ENCODE data around the gene KISS1R. TPM values are rescaled to one million over a fixed set of nuclear protein-coding genes. Genes with fewer than 3 reads are reported as not detected.
"Not testable (repeated sequence)": the region's sequence is repeated elsewhere in the genome, so short reads cannot be mapped to it uniquely, and the experiment has no call there.

Gene KISS1R
- total RNA-seq, 3 donors from 2014 or later, result 0.15 to 0.33 TPM; not detected in 1

- TF ChIP-seq POLR2AphosphoS5 (IDR thresholded peaks at IDR 0.05), result no peak
- no peak for TF ChIP-seq POLR2A (IDR thresholded peaks at IDR 0.05)
- TF ChIP-seq CTCF (IDR thresholded peaks at IDR 0.05), result no peak
These were observed 27.4 kb upstream of the KISS1R start for GRCh38 chr19:889662-890295.

GRCh38 chr19:890831-891230 is 26.3 kb upstream of the KISS1R start:
- H3K27me3 ChIP-seq, result no peaks in the 10 kb centered on the region
- H3K9me3 ChIP-seq, result no peaks in the 10 kb centered on the region
- H3K4me3 ChIP-seq, result no peak overlapping the region
- no peak overlapping the region for H3K27ac ChIP-seq
- no peaks in the 10 kb centered on the region for H3K36me3 ChIP-seq
- H3K4me1 ChIP-seq, result no peaks in the 10 kb centered on the region
- intact Hi-C loops (cut with DNase I; ENCODE audit: low total_unique reads), result loop anchor here (5.0 to 10.0 kb wide), 2 partner anchors 324 to 751 kb away; no protein-coding TSS in a partner anchor
- DNase-seq (ENCODE audit: low spot score in 2 of 2), result no peak
- TF ChIP-seq POLR2A (IDR thresholded peaks at IDR 0.05) (no peak), CTCF (IDR thresholded peaks at IDR 0.05) (no peak), POLR2AphosphoS5 (IDR thresholded peaks at IDR 0.05) (no peak)

More at GRCh38 chr19:889662-890295, 27.4 kb upstream of the KISS1R start:
- no peak for DNase-seq (ENCODE audit: low spot score in 2 of 2)
- Histone ChIP-seq H3K36me3 (no peaks in the 10 kb centered on the region), H3K27ac (no peak overlapping the region), H3K27me3 (no peaks in the 10 kb centered on the region), H3K9me3 (no peaks in the 10 kb centered on the region), H3K4me1 (no peaks in the 10 kb centered on the region), H3K4me3 (no peak overlapping the region)
- intact Hi-C loops (cut with DNase I; ENCODE audit: low total_unique reads), result loop anchor here (5.0 to 10.0 kb wide), 2 partner anchors 325 to 753 kb away; no protein-coding TSS in a partner anchor

GRCh38 chr19:891421-892200 is 25.5 kb upstream of the KISS1R start:
- intact Hi-C loops (cut with DNase I; ENCODE audit: low total_unique reads), result loop anchor here (5.0 to 10.0 kb wide), 2 partner anchors 323 to 751 kb away; no protein-coding TSS in a partner anchor
- H3K36me3 ChIP-seq; H3K4me1 ChIP-seq; H3K27me3 ChIP-seq; DNase-seq (ENCODE audit: low spot score in 2 of 2); H3K9me3 ChIP-seq: not testable (repeated sequence)
- Histone ChIP-seq H3K27ac (peak overlapping the region; percentile 96), H3K4me3 (peak overlapping the region; percentile 74 to 93 (median 89))

- no peak for TF ChIP-seq POLR2A (IDR thresholded peaks at IDR 0.05)
- no peak for TF ChIP-seq CTCF (IDR thresholded peaks at IDR 0.05)
- no peak for TF ChIP-seq POLR2AphosphoS5 (IDR thresholded peaks at IDR 0.05)
- H3K27ac ChIP-seq, result peak overlapping the region; percentile 96
- peak overlapping the region; percentile 74 to 93 (median 89) for H3K4me3 ChIP-seq
- intact Hi-C loops (cut with DNase I; ENCODE audit: low total_unique reads), result loop anchor here (5.0 to 10.0 kb wide), 2 partner anchors 322 to 750 kb away; no protein-coding TSS in a partner anchor
- DNase-seq (ENCODE audit: low spot score in 2 of 2), result no peak
- no peaks in the 10 kb centered on the region for H3K27me3 ChIP-seq
- no peaks in the 10 kb centered on the region for H3K9me3 ChIP-seq
- no peaks in the 10 kb centered on the region for H3K36me3 ChIP-seq
- no peaks in the 10 kb centered on the region for H3K4me1 ChIP-seq
These were observed 24.8 kb upstream of the KISS1R start for GRCh38 chr19:892243-892893.

- Histone ChIP-seq H3K4me1 (no peaks in the 10 kb centered on the region), H3K9me3 (no peaks in the 10 kb centered on the region), H3K27me3 (no peaks in the 10 kb centered on the region), H3K27ac (peak within 1 kb of the TSS; percentile 96), H3K4me3 (peak within 1 kb of the TSS; percentile 74 to 93 (median 89)), H3K36me3 (no peaks in the 10 kb centered on the region)
- TF ChIP-seq POLR2AphosphoS5 (IDR thresholded peaks at IDR 0.05) (peak in 1 of 3 donors; percentile 82), CTCF (IDR thresholded peaks at IDR 0.05) (peak in 1 of 3 donors; percentile 9), POLR2A (IDR thresholded peaks at IDR 0.05) (peak; percentile 30)
- intact Hi-C loops (cut with DNase I; ENCODE audit: low total_unique reads), result loop anchor here (5.0 to 10.0 kb wide), 2 partner anchors 322 to 749 kb away; no protein-coding TSS in a partner anchor
- DNase-seq (ENCODE audit: low spot score in 2 of 2), result peak; percentile 95
These were observed 24.0 kb upstream of the KISS1R start, which contains the start of the genes MED16 and RNU6-9 for GRCh38 chr19:892894-893689. TSS of gene MED16 (minus strand) at chr19:893187. CDS start at chr19:891131, 2,056 bp downstream. TSS of gene RNU6-9 (plus strand) at chr19:893484.
